GM18505 (cell line): ENCODE measurements around the gene SLC12A5.

Source experiments
- ATAC-seq: cut with Tn5 transposase; IDR thresholded peaks from one replicate; pipeline ENCODE4 v1.9.1; 2021; ENCODE audit not compliant: unreplicated experiment
- POLR2A ChIP-seq: IDR thresholded peaks from 4 replicates; pipeline ENCODE4 v1.6.1; 2011; ENCODE audit warnings: borderline replicate concordance; ENCODE audit not compliant: insufficient read depth, insufficient read length; ENCODE audit errors: extremely low read depth

SLC12A5 gene

DNA sequence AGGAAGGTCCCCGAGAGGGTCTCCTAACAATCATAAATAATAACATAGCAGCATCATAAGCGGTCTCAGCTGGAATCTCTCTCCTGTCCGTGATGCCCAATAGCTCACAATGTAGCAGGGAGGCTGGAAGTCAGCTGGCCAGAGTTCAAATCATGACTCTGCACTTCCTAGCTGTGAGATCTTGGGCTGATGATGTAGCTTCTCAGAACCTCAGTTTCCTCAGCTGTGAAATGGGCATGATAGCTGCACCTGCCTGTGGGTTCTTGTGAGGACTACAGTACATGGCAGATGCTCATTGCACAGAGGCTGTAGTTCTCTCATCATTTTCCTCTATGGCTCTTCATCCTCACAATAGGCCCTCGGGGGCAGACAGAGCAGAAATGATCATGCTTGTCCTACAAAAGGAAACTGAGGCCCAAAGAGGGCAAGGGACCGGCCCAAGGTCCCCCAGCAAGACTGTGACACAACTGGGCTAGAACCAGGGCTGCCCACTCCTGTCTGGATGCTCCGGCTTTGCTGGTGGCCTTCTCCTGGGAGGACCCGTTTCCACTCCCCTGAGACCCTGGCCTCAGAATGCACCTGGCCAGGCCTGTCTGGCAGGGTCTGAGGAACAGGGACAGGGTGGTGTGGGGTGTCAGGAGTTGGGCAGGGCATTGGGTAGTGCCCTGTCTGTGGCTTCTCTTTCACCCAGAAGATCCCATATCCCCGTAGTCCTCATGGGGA, 17.7 kb downstream of the SLC12A5 start:
- no peak for TF ChIP-seq POLR2A
- no peak for ATAC-seq

DNA sequence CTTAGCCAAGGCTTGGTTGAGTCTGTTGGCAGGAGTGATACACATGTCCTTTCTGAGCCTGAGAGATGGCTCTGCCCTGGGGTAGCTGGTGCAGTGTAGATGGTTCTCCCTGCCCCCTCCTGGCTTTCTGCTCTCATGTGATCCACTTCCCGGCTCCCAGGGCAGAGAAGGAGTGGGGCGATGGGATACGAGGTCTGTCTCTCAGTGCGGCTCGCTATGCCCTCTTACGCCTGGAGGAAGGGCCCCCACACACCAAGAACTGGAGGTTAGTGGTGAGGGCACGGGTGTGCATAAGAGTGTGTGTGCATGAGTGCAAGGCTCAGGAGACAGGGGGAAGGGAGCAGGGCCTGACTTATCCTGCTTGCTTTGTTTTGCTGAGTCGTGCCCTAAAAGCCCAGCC, 18.8 kb downstream of the SLC12A5 start:
- TF ChIP-seq POLR2A, result no peak
- no peak for ATAC-seq

DNA sequence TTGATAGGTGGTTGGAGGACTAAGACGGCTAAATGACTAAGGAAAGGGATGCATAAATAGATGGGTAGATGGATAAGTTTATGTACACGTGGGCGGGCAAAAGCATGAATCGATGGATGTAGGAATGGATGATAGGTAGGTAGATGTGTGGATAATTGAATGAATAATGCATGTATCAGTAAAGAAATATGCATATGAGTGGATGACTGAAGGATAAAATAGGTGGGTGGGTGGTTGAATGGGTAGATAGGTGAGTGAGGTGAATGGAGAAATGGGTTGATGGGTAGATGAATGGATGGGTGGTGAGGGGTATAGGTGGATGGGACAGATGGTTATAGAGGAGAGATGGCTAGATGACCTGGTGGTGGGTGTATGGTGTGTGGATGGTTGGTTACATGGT, 20.2 kb downstream of the SLC12A5 start:
- ATAC-seq, result no peak
- no peak for TF ChIP-seq POLR2A

DNA sequence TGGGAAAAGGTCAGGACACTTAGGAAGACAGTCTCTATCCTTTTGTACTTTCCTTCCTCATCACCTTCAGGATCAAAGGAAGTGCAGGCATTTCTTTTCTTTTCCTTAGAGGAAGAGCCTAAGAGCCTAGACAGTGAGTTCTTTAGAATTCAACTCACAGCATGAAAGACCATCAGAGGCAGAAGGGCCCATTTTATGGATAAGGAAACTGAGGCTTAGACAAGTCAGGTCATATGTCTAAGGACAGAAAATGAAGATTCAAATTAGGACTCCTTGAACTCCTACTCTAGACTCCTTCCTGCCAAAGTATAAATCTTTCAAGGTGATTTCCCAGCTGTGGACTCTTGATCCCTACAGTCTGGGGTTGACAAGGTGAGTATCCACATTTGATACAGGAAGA, 20.8 kb downstream of the SLC12A5 start:
- no peak for ATAC-seq
- TF ChIP-seq POLR2A, result no peak

DNA sequence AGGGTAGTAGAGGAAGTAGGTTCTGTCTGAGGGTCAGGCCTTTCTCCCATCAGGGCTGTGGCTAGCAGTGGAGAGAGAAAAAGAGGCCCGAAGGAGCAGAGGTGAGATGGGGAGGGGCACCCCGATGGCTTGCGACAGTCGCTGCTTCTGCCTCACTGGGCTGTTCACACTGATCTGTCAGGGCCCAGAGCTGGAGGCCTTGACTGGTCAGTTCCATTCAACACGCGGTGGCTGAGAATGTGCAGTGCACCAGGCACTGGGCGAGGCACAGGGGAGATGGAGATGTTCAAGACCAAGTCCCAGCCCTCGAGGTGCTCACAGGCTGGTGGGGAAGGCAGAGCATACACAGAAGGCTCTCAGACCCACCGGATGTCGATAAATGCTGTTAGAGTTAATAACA, 21.4 kb downstream of the SLC12A5 start:
- ATAC-seq, result no peak
- TF ChIP-seq POLR2A, result no peak

DNA sequence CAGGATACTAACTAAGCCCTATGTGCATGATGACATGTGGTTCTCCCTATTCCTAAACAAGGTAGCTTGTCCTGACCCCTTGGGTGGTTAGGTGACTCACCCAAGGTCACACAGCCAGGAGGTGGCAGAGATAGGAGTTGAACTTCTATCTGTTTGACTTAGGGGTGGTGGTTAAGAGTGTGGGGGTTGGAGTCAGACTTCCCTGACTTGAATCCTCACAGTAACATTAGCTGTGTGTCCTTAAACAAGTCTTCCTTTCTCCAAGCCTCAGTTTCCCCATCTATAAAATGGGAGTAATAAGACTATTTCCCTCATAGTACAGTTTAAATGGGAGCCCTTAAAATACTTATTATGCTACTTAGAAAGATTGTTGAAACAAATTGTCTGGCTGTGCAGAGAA, 21.9 kb downstream of the SLC12A5 start:
- no peak for TF ChIP-seq POLR2A
- no peak for ATAC-seq

DNA sequence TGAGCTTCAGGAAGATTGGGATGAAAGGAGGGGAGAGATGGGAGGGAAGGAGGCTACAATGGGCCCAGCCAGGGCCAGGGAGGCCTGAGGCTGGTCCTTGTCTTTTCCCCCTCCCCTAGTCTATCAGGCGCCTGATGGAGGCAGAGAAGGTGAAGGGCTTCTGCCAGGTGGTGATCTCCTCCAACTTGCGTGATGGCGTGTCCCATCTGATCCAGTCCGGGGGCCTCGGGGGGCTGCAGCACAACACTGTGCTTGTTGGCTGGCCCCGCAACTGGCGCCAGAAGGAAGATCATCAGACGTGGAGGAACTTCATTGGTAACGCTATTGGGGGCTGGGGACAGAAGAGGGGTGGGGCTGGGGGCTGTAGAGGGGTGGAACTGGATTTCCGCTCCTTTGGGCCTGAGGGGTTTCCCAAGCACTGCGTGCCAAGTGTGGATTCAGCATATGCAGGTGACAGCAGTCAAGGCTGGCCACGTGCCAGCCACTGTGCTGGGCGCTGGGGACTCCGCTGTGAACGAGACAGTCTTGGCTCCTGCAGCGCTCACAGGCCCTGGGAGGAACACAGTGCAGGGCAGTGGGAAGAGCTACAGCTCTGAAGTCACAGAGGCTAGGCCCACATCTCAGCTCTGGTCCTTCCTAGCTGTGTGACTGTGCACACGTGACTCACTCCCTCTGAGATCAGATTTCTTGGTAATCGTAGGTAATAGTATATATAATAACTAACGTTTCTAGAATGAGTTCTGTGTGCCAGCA, 22.7 kb downstream of the SLC12A5 start:
- no peak for TF ChIP-seq POLR2A
- no peak for ATAC-seq

DNA sequence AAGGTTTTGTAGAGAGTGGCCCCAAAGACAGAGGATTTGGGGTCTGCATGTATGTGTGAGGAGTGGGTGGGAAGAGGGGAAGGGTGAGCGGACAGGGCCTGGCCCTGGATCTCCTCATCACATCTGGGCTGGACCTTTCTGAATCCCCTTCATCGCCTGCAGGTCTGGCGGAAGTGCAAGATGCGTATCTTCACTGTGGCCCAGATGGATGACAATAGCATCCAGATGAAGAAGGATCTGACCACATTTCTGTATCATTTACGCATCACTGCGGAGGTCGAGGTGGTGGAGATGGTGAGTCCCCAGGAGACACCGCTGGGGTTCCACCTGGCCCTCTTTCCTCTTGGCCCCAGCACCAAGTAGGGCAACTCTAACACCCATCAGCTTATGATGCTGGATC, 24.4 kb downstream of the SLC12A5 start:
- no peak for ATAC-seq
- no peak for TF ChIP-seq POLR2A

DNA sequence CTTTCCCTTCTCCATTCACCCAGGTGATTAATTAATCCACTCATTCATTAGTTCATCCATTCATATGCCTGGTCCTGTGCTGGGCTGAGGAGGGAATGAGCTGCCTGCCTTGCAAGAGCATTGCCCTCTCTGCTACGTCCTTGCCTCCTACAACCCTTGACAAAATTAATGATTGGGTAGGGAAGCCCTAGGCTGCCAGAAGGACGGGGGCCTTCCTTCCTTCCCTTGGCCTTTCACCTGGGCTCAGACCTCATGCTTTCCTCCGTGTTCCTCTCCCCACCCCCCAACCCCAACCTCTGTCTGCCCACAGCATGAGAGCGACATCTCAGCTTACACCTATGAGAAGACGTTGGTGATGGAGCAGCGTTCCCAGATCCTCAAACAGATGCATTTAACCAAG, 25.6 kb downstream of the SLC12A5 start:
- TF ChIP-seq POLR2A, result no peak

DNA sequence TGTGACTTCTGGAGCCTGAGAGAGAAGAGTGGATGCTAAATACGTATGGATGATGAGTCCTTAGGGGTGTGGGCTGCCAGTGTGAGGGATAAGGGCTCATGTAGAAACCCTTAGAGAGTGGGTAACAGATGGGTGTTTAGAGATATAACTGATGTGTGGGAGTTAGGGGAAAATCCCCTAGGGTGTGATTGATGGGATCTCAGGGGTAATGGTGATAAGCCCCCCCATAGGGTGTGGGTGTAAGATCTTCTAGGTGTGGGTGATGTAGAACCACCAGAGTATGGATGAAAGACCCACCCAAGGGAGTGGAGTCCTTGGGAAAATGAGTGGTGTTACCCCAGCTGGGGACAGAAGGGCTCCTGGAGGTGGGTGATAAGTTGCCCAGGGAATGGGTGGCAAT, 26.3 kb downstream of the SLC12A5 start:
- no peak for ATAC-seq
- no peak for TF ChIP-seq POLR2A

More for the DNA sequence above, 25.6 kb downstream of the SLC12A5 start:
- no peak for ATAC-seq

DNA sequence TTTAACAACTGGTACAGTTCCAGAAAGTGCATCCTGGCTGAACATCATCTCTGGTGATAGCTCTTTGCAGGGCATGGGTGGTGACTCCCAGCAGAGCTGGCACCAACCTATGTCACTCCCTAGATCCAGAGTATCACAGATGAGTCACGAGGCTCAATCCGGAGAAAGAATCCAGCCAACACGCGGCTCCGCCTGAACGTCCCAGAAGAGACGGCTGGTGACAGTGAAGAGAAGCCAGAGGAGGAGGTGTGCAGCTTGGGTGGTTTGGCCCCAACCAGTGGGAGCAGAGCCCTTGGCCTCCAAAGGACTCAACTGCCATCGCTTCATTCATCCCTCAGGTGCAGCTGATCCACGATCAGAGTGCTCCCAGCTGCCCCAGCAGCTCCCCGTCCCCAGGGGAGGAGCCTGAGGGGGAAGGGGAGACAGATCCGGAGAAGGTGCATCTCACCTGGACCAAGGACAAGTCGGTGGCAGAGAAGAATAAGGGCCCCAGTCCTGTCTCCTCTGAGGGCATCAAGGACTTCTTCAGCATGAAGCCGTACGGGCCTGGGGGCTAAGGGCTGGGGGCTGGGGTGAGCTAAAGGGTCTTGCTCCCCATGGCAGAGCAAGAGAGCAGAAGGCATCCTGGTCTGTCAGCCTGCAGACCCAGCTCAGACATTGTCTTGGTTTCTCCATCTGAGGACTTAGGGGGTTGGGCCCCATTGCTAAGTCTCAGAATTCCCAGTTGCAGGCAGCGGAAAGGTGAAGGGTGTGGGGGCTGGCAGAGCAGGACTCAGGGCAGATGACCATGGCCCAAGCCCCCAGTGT, 27.2 kb downstream of the SLC12A5 start:
- no peak for TF ChIP-seq POLR2A
- no peak for ATAC-seq

DNA sequence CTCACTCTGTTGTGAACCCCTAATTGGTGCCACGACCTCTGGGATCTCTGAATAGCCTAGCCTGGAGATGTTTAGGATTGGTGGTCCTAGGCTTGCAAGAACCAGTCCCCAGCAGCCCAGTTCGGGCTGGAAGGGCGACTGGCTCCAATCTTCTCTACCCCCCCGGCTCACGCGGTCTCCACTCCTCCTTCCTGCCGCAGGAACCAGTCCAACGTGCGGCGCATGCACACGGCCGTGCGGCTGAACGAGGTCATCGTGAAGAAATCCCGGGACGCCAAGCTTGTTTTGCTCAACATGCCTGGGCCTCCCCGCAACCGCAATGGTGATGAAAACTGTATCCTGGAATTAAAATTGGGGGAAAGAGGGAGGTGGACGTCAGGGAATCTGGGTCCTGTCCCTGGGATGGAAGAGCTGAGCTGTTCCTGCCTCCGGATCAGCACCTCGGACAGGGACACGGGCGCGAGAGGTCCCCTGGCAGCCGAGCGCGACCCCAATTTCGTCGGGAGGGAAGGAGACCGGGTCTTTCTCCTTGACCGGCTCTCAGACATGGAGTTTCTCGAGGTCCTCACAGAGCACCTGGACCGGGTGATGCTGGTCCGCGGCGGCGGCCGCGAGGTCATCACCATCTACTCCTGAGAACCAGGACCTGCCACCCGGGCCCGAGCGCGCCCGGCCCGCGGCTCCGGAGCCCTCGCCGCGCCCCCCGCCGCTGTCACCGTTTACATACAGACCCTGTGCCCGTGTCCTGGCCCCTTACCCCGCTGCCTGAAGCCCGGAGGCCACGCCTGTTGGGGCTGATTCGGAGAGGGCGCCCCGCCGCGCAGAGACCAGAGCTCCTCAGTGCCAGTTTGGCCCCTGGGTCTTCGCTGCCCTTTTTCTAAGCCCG, 28.2 kb downstream of the SLC12A5 start:
- no peak for ATAC-seq
- no peak for TF ChIP-seq POLR2A
